Measurements from ENCODE around the gene RTN4R. TPM values are rescaled to one million over a fixed set of nuclear protein-coding genes. Genes with fewer than 3 reads are reported as not detected.
A peak's percentile ranks its signal among the peaks of the same experiment; 100 is the strongest.
"Not testable (repeated sequence)": the region's sequence is repeated elsewhere in the genome, so short reads cannot be mapped to it uniquely, and the experiment has no call there.

The RTN4R gene
- polyA plus RNA-seq (ENCODE audit: insufficient read length in 10 of 10): 10 to 100 TPM in 5 of 10 donors, 1 to 10 TPM in 5; 6.3 to 13.1 (median 10.9) TPM
- long read RNA-seq, donor 1, transcript RTN4R-201 (2 exons, 2,157 nt): major isoform, 8 of 8 reads
- long read RNA-seq, donor 1, partial matches to known transcripts: 0 of 8 reads
- long read RNA-seq, donor 1, other reads (novel, unspliced or antisense): 0 of 8 reads
- long read RNA-seq, donor 2, partial matches to known transcripts: 0 of 4 reads
- long read RNA-seq, donor 2, other reads (novel, unspliced or antisense): 0 of 4 reads
- long read RNA-seq, donor 3: 0 reads
- long read RNA-seq, donor 4, partial matches to known transcripts: 0 of 3 reads
- long read RNA-seq, donor 4, other reads (novel, unspliced or antisense): 0 of 3 reads
- long read RNA-seq, donor 5, partial matches to known transcripts: 0 of 5 reads
- long read RNA-seq, donor 5, other reads (novel, unspliced or antisense): 0 of 5 reads
- long read RNA-seq, donor 6, transcript RTN4R-201 (2 exons, 2,157 nt): major isoform, 6 of 6 reads
- long read RNA-seq, donor 6, partial matches to known transcripts: 0 of 6 reads
- long read RNA-seq, donor 6, other reads (novel, unspliced or antisense): 0 of 6 reads
- long read RNA-seq, donor 7, partial matches to known transcripts: 0 of 4 reads
- long read RNA-seq, donor 7, other reads (novel, unspliced or antisense): 0 of 4 reads
- long read RNA-seq, donor 8, partial matches to known transcripts: 0 of 2 reads
- long read RNA-seq, donor 8, other reads (novel, unspliced or antisense): 0 of 2 reads
- long read RNA-seq, donor 9, partial matches to known transcripts: 0 of 3 reads
- long read RNA-seq, donor 9, other reads (novel, unspliced or antisense): 0 of 3 reads

DNA sequence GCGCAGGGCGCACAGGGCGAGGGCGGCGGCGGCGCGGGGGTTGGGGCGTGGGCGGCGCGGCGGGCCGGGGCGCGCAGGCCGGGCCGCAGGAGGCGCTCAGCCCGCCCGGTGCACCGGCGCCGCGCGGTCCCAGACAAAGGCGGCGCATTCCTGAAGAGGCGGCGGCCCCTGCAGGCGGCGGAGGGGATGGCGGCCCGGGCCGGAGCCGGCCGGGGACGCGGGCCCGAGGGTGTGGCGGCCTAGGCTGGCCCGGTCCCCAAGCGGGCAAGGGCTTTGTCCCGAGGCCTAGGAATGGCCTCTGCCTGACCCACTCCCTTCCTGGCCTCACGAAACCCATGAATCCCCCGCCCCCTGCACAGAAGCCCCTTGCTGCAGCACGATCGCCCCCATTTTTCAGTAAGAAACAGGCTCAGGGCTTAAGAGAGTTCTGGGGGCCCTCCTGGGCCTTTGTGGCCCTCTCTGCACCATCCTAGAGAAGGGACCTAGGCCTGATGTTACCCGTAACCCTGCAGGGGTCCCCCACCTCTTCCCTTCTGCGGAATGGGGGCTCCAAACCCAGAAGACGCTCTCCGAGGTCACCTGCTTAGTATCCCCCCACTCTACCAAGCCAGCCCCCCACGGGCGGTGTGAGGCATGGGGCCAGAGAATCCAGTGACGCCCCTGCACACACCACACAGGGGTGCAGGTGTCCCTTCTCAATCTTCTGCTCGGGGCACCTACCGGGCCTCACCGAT, at the start of gene RTN4R:
TSS of gene RTN4R (minus strand) at position 40 of the 734 bp plus-strand sequence. CDS start 226 bp downstream, outside the sequence.
- peak in 2 of 3 donors; percentile 60 to 73 for DNase-seq

GRCh38 chr22:20317402-20318042, 49.4 kb upstream of the RTN4R start:
- not testable (repeated sequence) for DNase-seq

DNA sequence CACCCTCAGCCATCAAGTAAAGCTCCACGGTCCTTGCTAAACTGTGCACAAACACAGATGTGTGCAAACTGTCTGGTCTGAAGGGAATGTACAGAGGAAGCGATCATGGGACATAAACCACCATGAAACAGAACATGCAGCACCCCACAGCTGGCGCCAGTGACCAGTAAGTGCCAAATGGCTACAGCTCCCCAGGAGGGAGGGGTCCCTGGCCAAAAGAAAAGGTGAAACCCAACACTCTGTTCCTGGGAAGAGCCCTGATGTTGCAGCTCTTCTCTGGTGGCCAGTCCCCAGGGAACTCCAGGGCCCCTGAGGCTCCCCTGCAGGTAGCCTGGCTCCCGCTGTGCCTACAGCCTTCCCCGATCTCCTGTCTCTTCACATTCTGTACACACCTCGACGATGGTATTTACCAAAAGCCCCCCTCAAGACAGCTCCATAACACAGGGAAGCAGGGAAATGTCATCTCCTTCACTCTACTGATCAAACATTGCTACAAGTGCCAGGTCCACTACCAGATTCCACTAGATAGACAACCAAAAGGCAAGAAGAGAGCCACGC, 48.8 kb upstream of the RTN4R start:
- DNase-seq: no peak

- no peak for DNase-seq
These were observed 48.2 kb upstream of the RTN4R start for GRCh38 chr22:20316217-20316843.

DNA sequence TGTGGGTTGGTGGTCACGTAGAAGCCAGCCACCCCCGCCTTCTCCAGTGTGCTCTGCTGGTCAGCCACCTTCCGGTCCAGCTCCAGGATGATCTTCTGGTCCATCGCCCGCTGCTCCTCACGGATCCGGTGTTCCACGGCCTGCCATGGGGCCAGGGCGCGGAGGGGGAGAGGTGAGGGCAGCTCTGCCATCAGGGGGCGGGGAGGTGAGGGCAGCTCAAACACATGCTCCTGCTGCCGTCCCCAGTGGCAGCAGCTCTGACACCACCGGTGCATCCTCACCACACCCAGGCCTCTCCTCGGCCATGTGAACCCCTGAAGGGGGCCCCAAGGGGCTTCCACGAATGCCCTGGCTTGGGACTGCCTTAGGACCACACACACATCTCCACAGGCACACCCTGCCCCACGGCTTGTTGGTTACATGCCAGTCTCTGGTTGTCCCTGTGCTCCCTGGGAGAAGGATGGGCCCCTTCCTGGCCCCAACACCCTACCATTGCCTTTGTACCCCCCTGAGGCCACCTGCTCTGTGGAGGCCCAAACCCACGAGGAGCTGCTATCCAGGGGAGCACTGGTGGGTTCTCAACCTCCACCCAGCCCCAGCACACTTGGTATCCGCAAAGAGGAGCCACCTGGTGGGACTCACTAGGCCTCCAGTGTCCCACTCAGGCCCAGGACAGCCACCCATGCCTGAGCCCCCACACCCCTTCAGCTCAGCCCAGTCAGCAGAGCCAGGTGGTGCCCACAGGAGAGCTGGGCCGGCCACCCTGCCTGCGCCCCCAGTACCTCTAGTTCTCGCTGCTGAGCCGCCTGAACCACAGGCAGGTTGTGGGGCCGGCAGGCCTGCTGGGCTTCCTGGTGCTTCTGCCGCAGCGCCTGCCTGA, 47.5 kb upstream of the RTN4R start:
- no peak for DNase-seq

DNA sequence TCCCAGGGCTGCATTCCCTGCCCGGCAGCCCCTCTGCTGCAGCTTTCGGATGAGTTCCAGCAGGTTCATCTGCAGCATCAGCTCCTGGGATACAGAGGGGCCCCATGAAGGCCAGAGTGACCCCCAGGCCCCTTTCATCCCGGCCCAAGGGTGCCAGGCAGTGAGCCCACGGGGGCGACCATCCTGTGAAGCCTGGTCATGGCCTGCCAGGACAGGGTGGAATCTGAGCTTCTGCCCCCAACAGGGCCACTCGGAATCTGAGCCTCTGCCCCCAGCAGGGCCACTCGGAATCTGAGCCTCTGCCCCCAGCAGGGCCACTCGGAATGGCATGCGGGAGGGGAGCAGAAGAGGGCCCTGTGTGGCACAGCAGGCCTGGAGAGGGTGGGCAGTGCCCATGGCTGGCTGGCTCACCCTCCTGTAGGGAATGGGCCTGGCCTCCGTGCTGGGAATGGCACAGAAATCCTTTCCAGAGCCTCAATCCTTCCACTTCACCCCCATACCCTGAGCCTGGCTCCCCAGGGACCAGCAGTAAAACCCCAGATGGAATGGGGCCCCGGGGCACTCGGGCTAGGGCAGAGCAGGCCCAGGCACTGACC, 46.7 kb upstream of the RTN4R start:
- not testable (repeated sequence) for DNase-seq

DNA sequence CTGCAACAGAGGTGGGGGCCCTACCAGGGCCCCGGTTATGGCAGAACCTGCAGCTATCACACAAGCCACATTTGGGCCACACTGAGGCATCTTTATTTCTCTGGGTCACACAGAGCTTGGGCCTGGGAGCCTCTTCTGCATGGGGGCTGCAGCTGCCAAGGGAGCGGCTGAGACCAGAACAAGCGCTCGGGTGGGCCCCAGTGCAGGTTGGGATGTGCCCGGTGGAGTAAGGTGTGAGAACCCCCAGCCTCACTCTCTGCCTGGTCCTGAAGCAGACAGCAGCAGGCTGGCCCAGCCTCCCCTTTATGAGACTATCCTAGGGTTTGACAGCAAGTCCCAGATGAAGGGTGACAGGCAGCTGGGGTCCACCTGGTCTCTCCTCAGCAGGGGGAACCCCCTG, 46.1 kb upstream of the RTN4R start:
- DNase-seq: not testable (repeated sequence)

DNA sequence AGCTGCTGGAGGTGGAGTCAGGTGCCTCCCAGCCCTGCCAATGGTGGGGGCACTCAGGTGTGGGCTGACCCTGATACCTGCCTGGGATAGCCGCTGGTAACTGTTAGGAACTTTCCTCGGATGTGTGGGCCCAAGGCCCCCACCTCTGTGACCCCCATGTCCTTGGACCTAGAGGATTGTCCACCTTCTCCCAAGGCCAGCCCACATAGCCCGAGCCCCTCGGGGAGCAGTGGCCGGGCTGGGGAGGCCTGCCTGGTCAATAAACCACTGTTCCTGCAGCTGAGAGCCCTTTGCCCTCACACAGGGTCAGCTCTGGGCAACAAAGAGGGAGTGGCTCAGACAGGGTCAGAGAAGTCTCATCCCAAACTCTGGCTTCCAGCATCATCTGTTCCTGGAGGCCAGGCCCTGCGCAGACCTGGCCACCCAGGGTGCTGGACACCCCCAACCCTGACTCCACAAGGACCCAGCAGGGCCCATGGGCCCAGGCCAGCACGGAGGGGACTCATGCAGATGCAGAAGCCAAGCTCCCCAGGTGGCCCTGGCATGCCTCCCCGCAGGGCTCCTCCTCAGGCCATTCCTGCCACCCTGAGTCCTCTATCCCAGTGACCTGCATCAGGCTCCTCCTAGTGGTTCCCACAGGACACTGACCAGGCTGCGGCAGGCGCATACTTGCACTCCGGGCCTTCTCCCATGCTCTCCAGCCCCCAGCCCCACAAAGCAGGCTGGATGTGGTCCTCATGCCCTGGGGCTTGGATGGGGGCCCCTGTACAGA, 45.4 kb upstream of the RTN4R start:
- DNase-seq: not testable (repeated sequence)

GRCh38 chr22:20312396-20313191, 44.5 kb upstream of the RTN4R start:
- DNase-seq: no peak

DNA sequence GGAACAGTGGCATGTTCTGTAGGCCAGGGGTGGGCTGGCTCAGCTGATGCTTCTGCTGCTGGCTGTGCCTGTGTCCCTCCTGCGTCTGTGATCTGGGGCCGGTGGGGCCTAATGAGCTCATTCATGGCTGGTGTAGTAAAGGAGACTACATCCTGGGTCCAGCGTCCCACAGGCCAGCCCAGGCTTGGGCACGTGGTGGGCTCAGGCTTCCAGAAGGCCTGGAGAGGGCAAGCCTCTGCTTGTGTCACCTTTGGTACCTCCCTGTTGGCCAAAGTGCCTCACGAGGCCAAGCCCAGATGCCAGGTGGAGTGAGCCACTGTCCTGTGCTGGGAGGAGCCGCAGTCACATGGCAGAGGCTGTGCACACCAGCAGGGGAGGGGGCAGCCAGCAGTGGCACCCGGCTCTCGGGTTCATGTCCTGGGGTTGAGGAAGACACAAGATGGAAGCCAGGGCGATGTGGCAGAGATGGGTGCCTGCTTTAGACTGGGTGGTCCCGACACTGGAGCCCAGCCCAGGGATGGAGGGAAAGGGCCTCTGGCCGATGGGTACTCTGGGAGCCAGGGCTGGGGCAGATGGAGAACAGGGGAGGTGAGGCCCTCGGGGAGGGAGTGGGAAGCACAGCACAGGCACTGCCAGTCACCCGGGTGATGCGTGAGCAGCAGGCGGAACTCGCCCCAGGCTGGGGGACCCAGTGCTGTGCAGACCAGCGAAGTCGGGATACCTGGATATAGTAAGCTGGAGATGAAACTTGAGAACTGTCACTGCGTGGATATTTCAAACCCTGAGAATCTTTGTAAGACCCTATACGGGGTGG, 43.3 kb upstream of the RTN4R start:
- DNase-seq: not testable (repeated sequence)

GRCh38 chr22:20310773-20311172, 42.7 kb upstream of the RTN4R start:
- not testable (repeated sequence) for DNase-seq

DNA sequence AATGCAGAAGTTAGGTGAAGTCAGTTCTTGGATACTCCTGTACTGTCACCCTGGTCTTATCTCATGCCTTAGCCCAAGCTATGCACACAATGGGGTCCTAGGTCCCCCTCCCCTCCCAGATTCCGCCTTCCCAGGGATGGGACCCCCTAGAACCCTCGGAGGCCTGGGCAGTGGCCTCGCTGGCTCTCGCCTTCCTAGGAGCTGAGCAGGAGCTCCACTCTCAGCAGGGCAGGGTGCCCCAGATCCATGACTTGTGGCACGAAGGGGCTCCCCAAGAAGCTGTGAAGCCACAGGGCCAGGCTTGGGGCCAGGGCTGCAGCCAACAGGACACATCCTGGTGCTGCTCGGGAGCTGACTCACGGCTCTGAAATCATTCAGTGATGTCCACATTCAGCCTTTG, 42.1 kb upstream of the RTN4R start:
- not testable (repeated sequence) for DNase-seq

DNA sequence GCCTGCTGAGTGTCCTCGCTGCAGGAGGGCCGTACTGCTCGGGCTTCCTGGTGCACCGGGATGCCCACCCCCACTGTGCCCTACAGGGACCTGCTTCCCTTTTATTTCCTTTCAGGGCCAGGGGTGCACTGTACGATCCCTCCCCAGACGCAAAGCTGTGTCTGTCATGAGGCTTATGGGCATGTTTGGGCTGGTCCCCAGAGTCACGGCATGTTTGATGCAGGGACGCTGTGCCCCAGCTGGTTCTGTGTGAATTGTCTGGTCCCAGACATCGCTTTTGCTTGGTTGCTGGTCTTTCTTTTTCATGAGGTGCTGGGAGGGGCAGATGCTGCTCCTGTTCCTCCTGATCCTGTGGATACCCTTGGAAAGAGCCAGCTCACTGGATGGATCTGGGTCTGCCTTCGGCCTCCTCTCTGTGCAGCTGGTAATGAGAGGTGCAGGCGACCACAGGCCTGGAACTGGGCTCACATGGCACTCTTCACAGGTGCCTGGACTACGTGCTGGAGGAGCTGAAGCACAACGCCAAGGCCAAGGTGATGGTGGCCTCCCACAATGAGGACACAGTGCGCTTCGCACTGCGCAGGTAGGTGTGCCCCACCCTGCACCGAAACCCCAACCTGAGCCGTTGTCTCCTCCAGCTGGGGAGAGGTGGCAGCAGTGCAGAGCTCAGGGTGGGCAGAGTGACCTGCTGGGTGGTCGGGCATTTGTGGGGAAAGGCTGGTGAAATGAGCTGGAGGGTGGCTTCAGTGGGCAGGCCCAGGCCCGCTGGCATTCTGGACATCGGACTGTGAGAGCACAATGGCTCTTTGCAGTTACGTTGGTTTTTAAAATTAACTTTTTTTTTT, 40.9 kb upstream of the RTN4R start:
- not testable (repeated sequence) for DNase-seq

GRCh38 chr22:20307448-20308447, 39.6 kb upstream of the RTN4R start:
- not testable (repeated sequence) for DNase-seq
